MCF 10A (cell line): ENCODE data around the gene SPAG16. TPM values are rescaled to one million over a fixed set of nuclear protein-coding genes. Genes with fewer than 3 reads are reported as not detected.
A peak's percentile ranks its signal among the peaks of the same experiment; 100 is the strongest.

Source experiments
- BruUV-seq: library from RNA; stranded (reverse); fragments of 400-500 nt; replicated peaks from 2 replicates; lab custom pipeline; 2021; lab: Mats Ljungman, UMichigan
- CTCF ChIA-PET: fragments of 300-600 bp; sonication (Branson Sonifier 250); formaldehyde crosslinking; extraction: SDS; loops from one replicate; lab custom pipeline; 2021; ENCODE audit warnings: antibody characterized with exemption, inconsistent platforms; lab: Yijun Ruan, JAX
- POLR2A ChIA-PET: fragments of 300-600, 350-650 bp; sonication (Branson Sonifier 250); formaldehyde crosslinking; extraction: SDS; loops from one replicate; lab custom pipeline; 2020; ENCODE audit warnings: antibody characterized with exemption, inconsistent platforms; lab: Yijun Ruan, JAX
- DNase-seq: peaks from one replicate; pipeline ENCODE4 v3.0.0-alpha.2; 2018; ENCODE audit not compliant: unreplicated experiment
- H3K27ac Mint-ChIP-seq: one replicate; pipeline ENCODE4 v1.8.0; 2022; ENCODE audit warnings: mild to moderate bottlenecking, low read depth, mixed read lengths; ENCODE audit not compliant: unreplicated experiment
- H3K27me3 Mint-ChIP-seq: one replicate; pipeline ENCODE4 v1.8.0; 2022; ENCODE audit warnings: mixed read lengths; ENCODE audit not compliant: insufficient read depth, unreplicated experiment
- H3K36me3 Mint-ChIP-seq: one replicate; pipeline ENCODE4 v1.8.0; 2022; ENCODE audit warnings: mild to moderate bottlenecking, moderate library complexity, mixed read lengths; ENCODE audit not compliant: insufficient read depth, unreplicated experiment
- H3K4me1 Mint-ChIP-seq: one replicate; pipeline ENCODE4 v1.8.0; 2022; ENCODE audit warnings: mixed read lengths; ENCODE audit not compliant: insufficient read depth, unreplicated experiment
- H3K4me3 Mint-ChIP-seq: one replicate; pipeline ENCODE4 v1.8.0; 2022; ENCODE audit warnings: mild to moderate bottlenecking, moderate library complexity, mixed read lengths; ENCODE audit not compliant: unreplicated experiment
- H3K9me3 Mint-ChIP-seq: one replicate; pipeline ENCODE4 v1.8.0; 2022; ENCODE audit warnings: mixed read lengths; ENCODE audit not compliant: unreplicated experiment
- intact Hi-C: fragments of 100-400 bp; cut with micrococcal nuclease; formaldehyde crosslinking; loops from 2 replicates; pipeline ENCODE4 v1.14.1; 2022
- total RNA-seq: library from RNA; stranded (reverse); gene quantifications from 2 replicates; pipeline ENCODE4 v1.2.3, GENCODE V29; 2022
- TF ChIP-seq, protein P1 (sequence below): fragments of 200-600 bp; IDR thresholded peaks from one replicate; pipeline ENCODE4 v1.8.0; 2022; ENCODE audit warnings: antibody characterized with exemption, mild to moderate bottlenecking; ENCODE audit not compliant: unreplicated experiment

SPAG16 gene
- total RNA-seq, 1 experiment from 2014 or later = 11.5 TPM

- DNase-seq = no peak
- TF ChIP-seq, protein P1, sequence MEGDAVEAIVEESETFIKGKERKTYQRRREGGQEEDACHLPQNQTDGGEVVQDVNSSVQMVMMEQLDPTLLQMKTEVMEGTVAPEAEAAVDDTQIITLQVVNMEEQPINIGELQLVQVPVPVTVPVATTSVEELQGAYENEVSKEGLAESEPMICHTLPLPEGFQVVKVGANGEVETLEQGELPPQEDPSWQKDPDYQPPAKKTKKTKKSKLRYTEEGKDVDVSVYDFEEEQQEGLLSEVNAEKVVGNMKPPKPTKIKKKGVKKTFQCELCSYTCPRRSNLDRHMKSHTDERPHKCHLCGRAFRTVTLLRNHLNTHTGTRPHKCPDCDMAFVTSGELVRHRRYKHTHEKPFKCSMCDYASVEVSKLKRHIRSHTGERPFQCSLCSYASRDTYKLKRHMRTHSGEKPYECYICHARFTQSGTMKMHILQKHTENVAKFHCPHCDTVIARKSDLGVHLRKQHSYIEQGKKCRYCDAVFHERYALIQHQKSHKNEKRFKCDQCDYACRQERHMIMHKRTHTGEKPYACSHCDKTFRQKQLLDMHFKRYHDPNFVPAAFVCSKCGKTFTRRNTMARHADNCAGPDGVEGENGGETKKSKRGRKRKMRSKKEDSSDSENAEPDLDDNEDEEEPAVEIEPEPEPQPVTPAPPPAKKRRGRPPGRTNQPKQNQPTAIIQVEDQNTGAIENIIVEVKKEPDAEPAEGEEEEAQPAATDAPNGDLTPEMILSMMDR = no peak
- intact Hi-C loops = no loop called here
- peaks cover 2% of the 10 kb centered on the region for H3K9me3 Mint-ChIP-seq
- H3K36me3 Mint-ChIP-seq = no peaks in the 10 kb centered on the region
- no peaks in the 10 kb centered on the region for H3K4me1 Mint-ChIP-seq
- H3K4me3 Mint-ChIP-seq = no peak overlapping the region
- no peak overlapping the region for H3K27ac Mint-ChIP-seq
- BruUV-seq = no TSS peak
- no peaks in the 10 kb centered on the region for H3K27me3 Mint-ChIP-seq
- ChIA-PET CTCF (no interaction called here), POLR2A (no interaction called here)
Measured at GRCh38 chr2:213627054-213627710, 342.9 kb downstream of the SPAG16 start.

GRCh38 chr2:213627835-213628460 lies 343.7 kb downstream of the SPAG16 start:
- TF ChIP-seq, protein P1 = no peak
- Mint-ChIP-seq H3K27me3 (no peaks in the 10 kb centered on the region), H3K4me1 (no peaks in the 10 kb centered on the region), H3K36me3 (no peaks in the 10 kb centered on the region), H3K9me3 (peaks cover 7% of the 10 kb centered on the region), H3K4me3 (no peak overlapping the region), H3K27ac (no peak overlapping the region)
- intact Hi-C loops = no loop called here
- CTCF ChIA-PET = interaction anchor here (0.6 kb wide), 2 partner anchors 38 to 335 kb away, joined by 3 to 6 read pairs; no protein-coding TSS in a partner anchor
- no TSS peak for BruUV-seq
- POLR2A ChIA-PET = interaction anchor here (0.6 kb wide), 1 partner anchor 1809 kb away, joined by 3 read pairs; no protein-coding TSS in a partner anchor
- DNase-seq = no peak

GRCh38 chr2:213640738-213641425 lies 356.6 kb downstream of the SPAG16 start:
- no TSS peak for BruUV-seq
- intact Hi-C loops = no loop called here
- Mint-ChIP-seq H3K4me1 (peaks cover 13% of the 10 kb centered on the region), H3K36me3 (no peaks in the 10 kb centered on the region), H3K4me3 (no peak overlapping the region), H3K27ac (peak overlapping the region; percentile 86), H3K9me3 (peaks cover 3% of the 10 kb centered on the region), H3K27me3 (no peaks in the 10 kb centered on the region)
- peak; percentile 70 for DNase-seq
- POLR2A ChIA-PET = interaction anchor here (0.6 to 1.0 kb wide), 2 partner anchors 28 to 227 kb away, joined by 3 read pairs; no protein-coding TSS in a partner anchor
- CTCF ChIA-PET = interaction anchor here (0.7 kb wide), 1 partner anchor 976 kb away, joined by 3 read pairs; no protein-coding TSS in a partner anchor
- TF ChIP-seq, protein P1 = no peak

DNA sequence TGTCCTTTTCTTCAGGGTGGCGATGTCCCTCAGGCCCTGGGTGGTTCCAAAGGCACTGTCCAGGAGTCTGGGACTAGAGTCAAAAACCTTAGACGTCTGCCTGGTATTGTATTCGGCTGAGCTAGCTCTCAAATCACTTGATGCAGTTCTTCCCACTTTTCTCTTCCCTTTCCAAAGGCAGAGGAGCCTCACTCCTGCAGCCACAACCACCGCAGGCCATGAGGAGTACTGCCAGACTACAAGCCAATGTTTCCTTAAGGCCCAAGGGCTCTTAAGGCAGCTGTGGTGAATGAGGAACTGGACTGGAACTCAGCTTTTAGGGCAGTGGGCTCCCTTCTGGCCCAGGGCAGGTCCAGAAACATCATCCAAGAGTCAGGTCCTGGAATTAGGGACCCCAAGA lies 360.7 kb downstream of the SPAG16 start:
- ChIA-PET POLR2A (no interaction called here), CTCF (no interaction called here)

More for the DNA sequence above, 360.7 kb downstream of the SPAG16 start:
- peaks cover 13% of the 10 kb centered on the region for H3K4me1 Mint-ChIP-seq
- no peak overlapping the region for H3K4me3 Mint-ChIP-seq
- H3K27me3 Mint-ChIP-seq = no peaks in the 10 kb centered on the region
- no TSS peak for BruUV-seq
- intact Hi-C loops = no loop called here
- no peaks in the 10 kb centered on the region for H3K9me3 Mint-ChIP-seq
- no peak for DNase-seq
- TF ChIP-seq, protein P1 = no peak
- H3K36me3 Mint-ChIP-seq = no peaks in the 10 kb centered on the region
- H3K27ac Mint-ChIP-seq = no peak overlapping the region
